Tibial nerve (tissue), 4 donors: Measurements from ENCODE around the gene CDKN2C. TPM values are rescaled to one million over a fixed set of nuclear protein-coding genes. Genes with fewer than 3 reads are reported as not detected.

Experiments used
- DNase-seq, 2 donors: peaks; one replicate each; pipeline ENCODE4 v3.0.0-alpha.2; 2019; ENCODE audit warnings: low spot score in 2 of 2
- H3K27ac ChIP-seq, 4 donors: fragments of 200-600 bp; sonication (generic) in 3 of 4; one replicate each; pipeline ENCODE4 v1.5.1; 2017 to 2019; ENCODE audit warnings: mild to moderate bottlenecking in 1 of 4
- H3K27me3 ChIP-seq, 2 donors: fragments of 200-600 bp; sonication (generic) in 1 of 2; one replicate each; pipeline versions ENCODE4 v1.5.1 to v1.6.0; 2017 to 2019
- H3K36me3 ChIP-seq, 3 donors: fragments of 200-600 bp; sonication (generic); one replicate each; pipeline ENCODE4 v1.5.1; 2018 to 2019
- H3K4me1 ChIP-seq, 4 donors: fragments of 200-600 bp; sonication (generic) in 3 of 4; one replicate each; pipeline ENCODE4 v1.5.1; 2017 to 2019
- H3K4me3 ChIP-seq, 4 donors: fragments of 200-600 bp; sonication (generic) in 3 of 4; one replicate each; pipeline ENCODE4 v1.5.1; 2017 to 2019; ENCODE audit warnings: mild to moderate bottlenecking in 1 of 4, moderate library complexity in 1 of 4
- H3K9me3 ChIP-seq, 4 donors: fragments of 200-600 bp; sonication (generic) in 3 of 4; one replicate each; pipeline ENCODE4 v1.5.1; 2017 to 2019
- EP300 ChIP-seq, 2 donors: sonication (generic); formaldehyde crosslinking; IDR thresholded peaks; one replicate each; pipeline ENCODE4 v1.6.1; 2017; ENCODE audit warnings: antibody characterized with exemption in 2 of 2, mild to moderate bottlenecking in 1 of 2
- POLR2A ChIP-seq, 2 donors: fragments of 450-650 bp; IDR thresholded peaks; one replicate each; pipeline ENCODE4 v1.6.1; 2017; ENCODE audit warnings: antibody characterized with exemption in 2 of 2, mild to moderate bottlenecking in 2 of 2, moderate library complexity in 2 of 2
- WGBS, 2 donors: methylation state at CpG; one replicate each; pipeline ENCODE4 v1.1.5; 2018; 5-methylcytosine and 5-hydroxymethylcytosine counted together
- total RNA-seq, 4 donors: library from RNA; depleted of rRNA; stranded (reverse); fragments of >200 nt; gene quantifications; one replicate each; pipeline ENCODE4 v1.1.0, GENCODE V29; 2016
- TF ChIP-seq, protein P1 (sequence below), 5 experiments: fragments of 200-600 bp in 3 of 5; fragments of 450-650 bp in 2 of 5; sonication (generic) in 3 of 5; IDR thresholded peaks; one replicate each; pipeline ENCODE4 v1.5.1; 2016 to 2019; ENCODE audit warnings: antibody characterized with exemption in 5 of 5, mild to moderate bottlenecking in 3 of 5, moderate library complexity in 2 of 5

Gene CDKN2C
- total RNA-seq, 4 donors from 2014 or later: 16.1 to 30.2 (median 28.5) TPM

DNA sequence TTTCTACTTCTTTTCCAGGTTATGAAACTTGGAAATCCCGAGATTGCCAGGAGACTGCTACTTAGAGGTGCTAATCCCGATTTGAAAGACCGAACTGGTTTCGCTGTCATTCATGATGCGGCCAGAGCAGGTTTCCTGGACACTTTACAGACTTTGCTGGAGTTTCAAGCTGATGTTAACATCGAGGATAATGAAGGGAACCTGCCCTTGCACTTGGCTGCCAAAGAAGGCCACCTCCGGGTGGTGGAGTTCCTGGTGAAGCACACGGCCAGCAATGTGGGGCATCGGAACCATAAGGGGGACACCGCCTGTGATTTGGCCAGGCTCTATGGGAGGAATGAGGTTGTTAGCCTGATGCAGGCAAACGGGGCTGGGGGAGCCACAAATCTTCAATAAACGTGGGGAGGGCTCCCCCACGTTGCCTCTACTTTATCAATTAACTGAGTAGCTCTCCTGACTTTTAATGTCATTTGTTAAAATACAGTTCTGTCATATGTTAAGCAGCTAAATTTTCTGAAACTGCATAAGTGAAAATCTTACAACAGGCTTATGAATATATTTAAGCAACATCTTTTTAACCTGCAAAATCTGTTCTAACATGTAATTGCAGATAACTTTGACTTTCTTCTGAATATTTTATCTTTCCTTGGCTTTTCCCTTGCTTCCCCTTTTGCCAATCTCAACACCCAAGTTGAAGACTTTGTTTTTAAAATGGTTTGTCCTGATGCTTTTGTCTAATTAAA lies 4.0 kb downstream of the CDKN2C start:
- Histone ChIP-seq H3K27me3 (peaks cover 0 to 7% of the 10 kb centered on the region in 2 donors), H3K27ac (peak overlapping the region; percentile 33 to 98 (median 70)), H3K4me1 (peaks cover 0 to 19% (median 0%) of the 10 kb centered on the region in 4 donors), H3K36me3 (no peaks in the 10 kb centered on the region), H3K4me3 (peak overlapping the region in 1 of 4 donors; percentile 4), H3K9me3 (no peaks in the 10 kb centered on the region)
- TF ChIP-seq POLR2A (IDR thresholded peaks at IDR 0.05): no peak
- TF ChIP-seq, protein P1, sequence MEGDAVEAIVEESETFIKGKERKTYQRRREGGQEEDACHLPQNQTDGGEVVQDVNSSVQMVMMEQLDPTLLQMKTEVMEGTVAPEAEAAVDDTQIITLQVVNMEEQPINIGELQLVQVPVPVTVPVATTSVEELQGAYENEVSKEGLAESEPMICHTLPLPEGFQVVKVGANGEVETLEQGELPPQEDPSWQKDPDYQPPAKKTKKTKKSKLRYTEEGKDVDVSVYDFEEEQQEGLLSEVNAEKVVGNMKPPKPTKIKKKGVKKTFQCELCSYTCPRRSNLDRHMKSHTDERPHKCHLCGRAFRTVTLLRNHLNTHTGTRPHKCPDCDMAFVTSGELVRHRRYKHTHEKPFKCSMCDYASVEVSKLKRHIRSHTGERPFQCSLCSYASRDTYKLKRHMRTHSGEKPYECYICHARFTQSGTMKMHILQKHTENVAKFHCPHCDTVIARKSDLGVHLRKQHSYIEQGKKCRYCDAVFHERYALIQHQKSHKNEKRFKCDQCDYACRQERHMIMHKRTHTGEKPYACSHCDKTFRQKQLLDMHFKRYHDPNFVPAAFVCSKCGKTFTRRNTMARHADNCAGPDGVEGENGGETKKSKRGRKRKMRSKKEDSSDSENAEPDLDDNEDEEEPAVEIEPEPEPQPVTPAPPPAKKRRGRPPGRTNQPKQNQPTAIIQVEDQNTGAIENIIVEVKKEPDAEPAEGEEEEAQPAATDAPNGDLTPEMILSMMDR (IDR thresholded peaks at IDR 0.05): no peak
- no peak for TF ChIP-seq EP300 (IDR thresholded peaks at IDR 0.05)
- no peak for DNase-seq
- WGBS, 2 donors: 77 to 83% methylated on average over 13 of the region's 13 CpGs

DNA sequence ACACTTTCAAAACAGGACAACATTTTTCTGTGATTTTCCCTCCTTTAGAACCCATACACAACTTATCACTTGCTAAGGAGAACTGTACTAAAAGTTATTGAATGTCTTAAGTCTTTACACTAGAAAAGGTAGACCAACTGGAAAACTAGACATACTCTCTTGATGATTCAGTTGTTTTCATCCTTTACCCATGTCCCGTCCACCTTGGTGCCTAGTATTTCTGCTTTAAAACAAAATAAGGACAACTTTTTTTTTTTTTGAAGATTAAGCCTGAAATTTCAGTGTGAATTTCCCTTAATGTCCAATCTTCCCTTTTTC lies 4.5 kb downstream of the CDKN2C start:
- 60 to 62% methylated on average over 1 of the region's 1 CpG for WGBS, 2 donors

DNA sequence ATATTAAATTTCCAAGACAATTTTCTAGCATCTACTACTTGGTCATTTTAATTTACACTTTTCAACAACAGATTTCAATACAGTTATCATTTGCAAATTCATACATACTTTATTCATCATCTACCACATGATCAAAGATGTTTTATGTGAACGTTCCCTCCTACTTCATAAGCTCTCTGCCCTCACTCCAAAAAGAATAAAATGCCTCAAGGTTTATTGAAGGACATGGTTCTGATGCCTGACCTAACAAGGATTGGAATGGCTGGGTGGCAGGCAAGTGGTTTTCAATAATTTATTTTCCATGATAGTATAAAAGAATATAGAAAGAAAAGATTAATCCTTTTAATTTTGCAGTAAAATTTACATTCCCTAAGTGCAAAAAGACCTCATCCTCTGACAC lies 5.4 kb downstream of the CDKN2C start:
- Histone ChIP-seq H3K4me1 (peaks cover 0 to 23% (median 0%) of the 10 kb centered on the region in 4 donors), H3K4me3 (no peak overlapping the region), H3K36me3 (no peaks in the 10 kb centered on the region), H3K9me3 (no peaks in the 10 kb centered on the region), H3K27me3 (peaks cover 0 to 6% of the 10 kb centered on the region in 2 donors), H3K27ac (peak overlapping the region in 2 of 4 donors; percentile 98)
- 34 to 37% methylated on average over 1 of the region's 1 CpG for WGBS, 2 donors
- DNase-seq: no peak
- TF ChIP-seq, protein P1 (IDR thresholded peaks at IDR 0.05): no peak
- TF ChIP-seq EP300 (IDR thresholded peaks at IDR 0.05) (no peak), POLR2A (IDR thresholded peaks at IDR 0.05) (no peak)

More for the DNA sequence above, 4.5 kb downstream of the CDKN2C start:
- Histone ChIP-seq H3K27ac (peak overlapping the region; percentile 33 to 98 (median 70)), H3K27me3 (peaks cover 0 to 7% of the 10 kb centered on the region in 2 donors), H3K4me1 (peaks cover 0 to 19% (median 0%) of the 10 kb centered on the region in 4 donors), H3K36me3 (no peaks in the 10 kb centered on the region), H3K9me3 (no peaks in the 10 kb centered on the region), H3K4me3 (no peak overlapping the region)
- DNase-seq: no peak
- TF ChIP-seq, protein P1 (IDR thresholded peaks at IDR 0.05): no peak
- TF ChIP-seq POLR2A (IDR thresholded peaks at IDR 0.05): no peak
- no peak for TF ChIP-seq EP300 (IDR thresholded peaks at IDR 0.05)

DNA sequence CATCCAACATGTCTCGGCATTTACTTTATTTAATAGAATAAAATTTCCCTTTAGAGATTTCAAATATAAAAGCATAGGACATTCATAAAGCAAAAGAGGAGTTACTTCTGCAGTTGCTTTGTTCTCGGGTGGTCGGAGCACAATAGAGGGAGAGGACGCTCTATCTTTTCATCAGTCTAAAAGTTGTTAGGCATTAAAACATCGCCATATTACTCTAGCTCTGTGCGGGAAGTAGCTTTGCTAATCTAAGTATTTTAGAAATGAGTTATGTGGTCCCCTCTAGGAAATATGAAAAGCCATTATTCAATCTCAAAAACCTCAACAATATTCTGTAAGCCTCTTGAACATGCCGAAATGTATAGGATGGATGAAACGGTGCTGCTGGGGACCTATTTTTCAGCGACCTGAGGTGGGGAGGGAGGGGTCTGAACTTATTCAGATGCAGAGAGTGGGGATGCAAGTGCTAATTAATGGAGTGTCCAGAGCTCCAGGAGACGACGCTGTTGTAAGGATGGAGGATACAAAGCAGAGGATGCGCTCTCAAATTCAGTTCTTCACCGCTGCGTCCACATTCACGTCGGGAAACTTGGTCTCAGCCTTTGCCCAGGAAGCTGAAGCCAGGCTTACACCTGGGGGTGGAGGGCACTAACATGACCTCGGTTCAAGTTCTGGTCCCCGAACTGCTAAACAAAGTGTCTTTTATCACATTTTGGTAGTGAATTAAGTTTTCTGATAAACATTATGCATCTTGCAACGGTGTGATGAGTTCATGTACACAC lies 6.3 kb downstream of the CDKN2C start:
- peaks cover 0 to 23% (median 0%) of the 10 kb centered on the region in 4 donors for H3K4me1 ChIP-seq
- peak overlapping the region; percentile 61 to 90 (median 72) for H3K4me3 ChIP-seq
- WGBS, 2 donors: 43 to 48% methylated on average over 19 of the region's 19 CpGs
- no peaks in the 10 kb centered on the region for H3K36me3 ChIP-seq
- TF ChIP-seq, protein P1 (IDR thresholded peaks at IDR 0.05): no peak
- no peak for TF ChIP-seq POLR2A (IDR thresholded peaks at IDR 0.05)
- no peak for TF ChIP-seq EP300 (IDR thresholded peaks at IDR 0.05)
- H3K9me3 ChIP-seq: no peaks in the 10 kb centered on the region
- no peaks in the 10 kb centered on the region for H3K27me3 ChIP-seq
- DNase-seq: peak in 1 of 2 donors; percentile 4
- H3K27ac ChIP-seq: peak overlapping the region; percentile 83 to 98 (median 94)
